Lower lobe of right lung (tissue), 2 donors: ENCODE data around the gene ZBED2. TPM values are rescaled to one million over a fixed set of nuclear protein-coding genes. Genes with fewer than 3 reads are reported as not detected.
"Not testable (repeated sequence)": the region's sequence is repeated elsewhere in the genome, so short reads cannot be mapped to it uniquely, and the experiment has no call there.

Experiments used
- ATAC-seq, 2 donors: fragments of 200-7000 bp; cut with Tn5 transposase; one replicate each; pipeline ENCODE4 v1.9.1; 2020 to 2022; ENCODE audit warnings: mild to moderate bottlenecking in 2 of 2, moderate library complexity in 2 of 2
- DNase-seq: peaks from one replicate; pipeline ENCODE4 v3.0.0-alpha.2; 2020
- H3K27ac ChIP-seq: fragments of 200-600 bp; one replicate; pipeline ENCODE4 v1.8.0; 2022
- H3K27me3 ChIP-seq: fragments of 200-600 bp; one replicate; pipeline ENCODE4 v1.8.0; 2022; ENCODE audit warnings: low read depth
- H3K36me3 ChIP-seq: fragments of 200-600 bp; one replicate; pipeline ENCODE4 v1.8.0; 2022; ENCODE audit warnings: mild to moderate bottlenecking
- H3K4me1 ChIP-seq: fragments of 200-600 bp; one replicate; pipeline ENCODE4 v1.8.0; 2022
- H3K4me3 ChIP-seq: fragments of 200-600 bp; one replicate; pipeline ENCODE4 v1.8.0; 2022; ENCODE audit warnings: mild to moderate bottlenecking
- H3K9me3 ChIP-seq: fragments of 200-600 bp; one replicate; pipeline ENCODE4 v1.8.0; 2022
- intact Hi-C: fragments of 100-400 bp; cut with DNase I; formaldehyde crosslinking; loops from one replicate; pipeline ENCODE4 v1.11.0; 2022
- long read RNA-seq: library from polyadenylated mRNA; unstranded; transcript quantifications from one replicate; pipeline ENCODE4 v2.0.0, GENCODE V29; 2021
- total RNA-seq: library from RNA; stranded (reverse); fragmentation: NEBNext Ultra II Directional; extraction: Animal tissue kit (Norgen Biotek cat#: 25700); gene quantifications from one replicate; pipeline ENCODE4 v1.2.1, GENCODE V29; 2021
- TF ChIP-seq, protein P1 (sequence below): fragments of 200-600 bp; IDR thresholded peaks from one replicate; pipeline ENCODE4 v1.8.0; 2022; ENCODE audit warnings: antibody characterized with exemption, mild to moderate bottlenecking
- donor health status: DM: no; HTN: yes; CAD: no; lungs with severe emphysema.

ZBED2 gene, protein sequence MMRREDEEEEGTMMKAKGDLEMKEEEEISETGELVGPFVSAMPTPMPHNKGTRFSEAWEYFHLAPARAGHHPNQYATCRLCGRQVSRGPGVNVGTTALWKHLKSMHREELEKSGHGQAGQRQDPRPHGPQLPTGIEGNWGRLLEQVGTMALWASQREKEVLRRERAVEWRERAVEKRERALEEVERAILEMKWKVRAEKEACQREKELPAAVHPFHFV
- total RNA-seq: 8.2 TPM
- long read RNA-seq, transcript ZBED2-201 (2 exons, 2,311 nt): major isoform, 9 of 9 reads
- long read RNA-seq, partial matches to known transcripts: 0 of 9 reads
- long read RNA-seq, other reads (novel, unspliced or antisense): 0 of 9 reads

DNA sequence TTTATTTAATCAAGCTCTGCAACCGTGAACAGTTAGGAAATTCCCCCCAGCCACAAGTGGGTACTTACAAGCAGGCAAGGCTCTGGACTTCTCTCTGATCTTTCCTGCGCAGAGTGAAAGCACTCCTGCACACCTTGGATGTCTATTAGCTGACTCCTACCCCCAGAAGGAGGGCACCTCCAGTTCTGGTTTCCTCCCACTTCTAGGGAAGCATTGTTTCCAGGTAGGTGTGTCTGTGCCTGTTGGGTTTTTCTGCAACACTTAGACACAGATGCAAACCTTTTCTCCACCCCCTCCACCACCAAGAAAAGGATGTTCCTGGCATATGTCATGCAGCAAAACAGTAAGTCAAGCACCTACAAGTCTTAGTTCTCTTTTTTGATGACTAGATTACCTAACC lies at the start of gene ZBED2:
ZBED2 (minus strand) TSS at position 115 of the 400 bp plus-strand sequence. CDS start 1,145 bp downstream, outside the sequence.
- Histone ChIP-seq H3K9me3 (no peaks in the 10 kb centered on the region), H3K27ac (no peak within 1 kb of the TSS), H3K27me3 (no peaks in the 10 kb centered on the region), H3K4me1 (no peaks in the 10 kb centered on the region), H3K36me3 (no peaks in the 10 kb centered on the region), H3K4me3 (peak within 1 kb of the TSS; percentile 7)
- peak; percentile 93 to 95 for ATAC-seq
- TF ChIP-seq, protein P1, sequence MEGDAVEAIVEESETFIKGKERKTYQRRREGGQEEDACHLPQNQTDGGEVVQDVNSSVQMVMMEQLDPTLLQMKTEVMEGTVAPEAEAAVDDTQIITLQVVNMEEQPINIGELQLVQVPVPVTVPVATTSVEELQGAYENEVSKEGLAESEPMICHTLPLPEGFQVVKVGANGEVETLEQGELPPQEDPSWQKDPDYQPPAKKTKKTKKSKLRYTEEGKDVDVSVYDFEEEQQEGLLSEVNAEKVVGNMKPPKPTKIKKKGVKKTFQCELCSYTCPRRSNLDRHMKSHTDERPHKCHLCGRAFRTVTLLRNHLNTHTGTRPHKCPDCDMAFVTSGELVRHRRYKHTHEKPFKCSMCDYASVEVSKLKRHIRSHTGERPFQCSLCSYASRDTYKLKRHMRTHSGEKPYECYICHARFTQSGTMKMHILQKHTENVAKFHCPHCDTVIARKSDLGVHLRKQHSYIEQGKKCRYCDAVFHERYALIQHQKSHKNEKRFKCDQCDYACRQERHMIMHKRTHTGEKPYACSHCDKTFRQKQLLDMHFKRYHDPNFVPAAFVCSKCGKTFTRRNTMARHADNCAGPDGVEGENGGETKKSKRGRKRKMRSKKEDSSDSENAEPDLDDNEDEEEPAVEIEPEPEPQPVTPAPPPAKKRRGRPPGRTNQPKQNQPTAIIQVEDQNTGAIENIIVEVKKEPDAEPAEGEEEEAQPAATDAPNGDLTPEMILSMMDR: no peak
- intact Hi-C loops: no loop called here
- no peak for DNase-seq

DNA sequence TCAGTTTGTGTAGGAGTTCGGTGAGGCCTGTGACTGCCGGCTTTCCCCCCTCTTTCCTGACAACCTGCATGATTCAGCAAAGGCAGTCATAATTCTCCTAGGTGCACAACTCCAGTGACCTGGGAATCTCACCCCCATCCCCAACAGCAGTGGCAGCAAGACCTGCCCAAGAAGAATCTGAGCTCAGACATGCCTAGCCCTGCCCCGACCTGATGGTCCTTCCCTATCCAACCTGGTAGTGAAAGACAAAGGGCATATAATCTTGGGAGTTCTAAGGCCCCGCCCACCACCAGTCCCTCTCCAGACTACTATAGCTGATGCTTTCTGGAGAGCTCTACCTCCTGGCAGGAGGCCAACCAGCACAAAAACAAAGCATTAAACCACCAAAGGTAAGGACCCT lies 44.2 kb upstream of the ZBED2 start:
- H3K36me3 ChIP-seq: no peaks in the 10 kb centered on the region
- peaks cover 5% of the 10 kb centered on the region for H3K9me3 ChIP-seq
- no peak overlapping the region for H3K27ac ChIP-seq
- ATAC-seq (no peak), DNase-seq (no peak)
- no peaks in the 10 kb centered on the region for H3K27me3 ChIP-seq
- H3K4me1 ChIP-seq: no peaks in the 10 kb centered on the region
- H3K4me3 ChIP-seq: no peak overlapping the region
- TF ChIP-seq, protein P1: no peak
- intact Hi-C loops: no loop called here

DNA sequence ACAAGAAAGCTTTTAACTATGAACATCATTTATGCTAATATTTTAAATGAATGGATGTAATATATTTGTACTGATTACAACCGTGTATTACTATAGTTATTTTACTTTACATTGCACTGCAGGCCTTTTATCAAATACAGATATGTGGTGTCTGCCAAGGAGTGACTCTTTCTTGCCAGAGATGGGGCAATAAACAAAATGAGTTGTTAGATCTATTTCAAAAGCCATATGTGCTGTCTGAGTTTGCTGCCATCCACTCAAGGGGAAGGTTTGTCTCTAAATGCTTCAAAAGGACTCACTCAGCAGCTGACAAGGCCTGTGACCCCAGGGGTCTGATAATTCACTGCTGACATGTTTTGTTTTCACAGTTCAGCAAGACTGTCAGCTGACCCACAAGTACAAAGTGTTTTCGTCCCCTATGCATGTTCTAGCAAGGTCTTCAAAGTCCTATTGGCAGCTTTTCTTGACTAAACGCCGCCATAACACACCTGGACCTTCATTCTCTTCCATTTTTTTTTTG lies 41.3 kb upstream of the ZBED2 start:
- TF ChIP-seq, protein P1: no peak
- DNase-seq: no peak
- intact Hi-C loops: no loop called here
- Histone ChIP-seq H3K27me3 (no peaks in the 10 kb centered on the region), H3K4me1 (no peaks in the 10 kb centered on the region), H3K36me3 (no peaks in the 10 kb centered on the region), H3K4me3 (no peak overlapping the region), H3K9me3 (no peaks in the 10 kb centered on the region), H3K27ac (no peak overlapping the region)
- no peak for ATAC-seq

DNA sequence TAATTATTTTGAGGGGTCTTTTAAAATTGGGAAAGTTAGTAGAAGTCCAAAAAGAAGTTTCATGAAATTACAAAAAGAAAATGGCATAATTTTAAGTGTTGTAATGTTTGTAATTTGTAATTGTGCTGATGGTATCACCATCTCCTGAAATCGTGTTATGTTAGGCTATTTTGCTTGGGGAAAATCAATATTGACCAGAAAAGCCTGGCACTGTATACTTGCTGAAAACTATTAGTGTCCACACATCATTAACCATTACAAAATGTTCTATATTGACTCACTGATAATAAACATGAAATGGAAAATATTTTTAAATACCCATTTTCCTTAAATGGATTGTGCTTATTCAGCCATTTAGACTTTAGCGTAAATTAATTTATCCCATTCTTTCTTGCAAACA lies 40.3 kb upstream of the ZBED2 start:
- intact Hi-C loops: no loop called here
- DNase-seq (no peak), ATAC-seq (no peak)
- TF ChIP-seq, protein P1: no peak
- Histone ChIP-seq H3K27me3 (no peaks in the 10 kb centered on the region), H3K9me3 (no peaks in the 10 kb centered on the region), H3K4me1 (no peaks in the 10 kb centered on the region), H3K4me3 (no peak overlapping the region), H3K27ac (no peak overlapping the region), H3K36me3 (no peaks in the 10 kb centered on the region)

DNA sequence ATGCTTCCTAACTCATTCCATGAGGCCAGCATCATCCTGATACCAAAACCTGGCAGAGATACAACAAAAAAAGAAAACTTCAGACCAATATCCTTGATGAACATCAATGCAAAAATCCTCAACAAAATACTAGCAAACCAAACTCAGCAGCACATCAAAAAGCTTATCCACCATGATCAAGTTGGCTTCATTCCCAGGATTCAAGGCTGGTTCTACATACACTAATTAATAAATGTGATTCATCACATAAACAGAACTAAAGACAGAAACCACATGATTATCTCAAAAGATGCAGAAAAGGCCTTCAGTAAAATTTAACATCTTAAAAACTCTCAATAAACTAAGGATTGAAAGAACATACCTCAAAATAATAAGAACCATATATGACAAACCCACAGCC lies 35.5 kb upstream of the ZBED2 start:
- H3K27ac ChIP-seq, ATAC-seq, H3K36me3 ChIP-seq, H3K4me3 ChIP-seq, intact Hi-C loops, H3K27me3 ChIP-seq, DNase-seq, H3K4me1 ChIP-seq: not testable (repeated sequence)
- peaks cover 11% of the 10 kb centered on the region for H3K9me3 ChIP-seq

DNA sequence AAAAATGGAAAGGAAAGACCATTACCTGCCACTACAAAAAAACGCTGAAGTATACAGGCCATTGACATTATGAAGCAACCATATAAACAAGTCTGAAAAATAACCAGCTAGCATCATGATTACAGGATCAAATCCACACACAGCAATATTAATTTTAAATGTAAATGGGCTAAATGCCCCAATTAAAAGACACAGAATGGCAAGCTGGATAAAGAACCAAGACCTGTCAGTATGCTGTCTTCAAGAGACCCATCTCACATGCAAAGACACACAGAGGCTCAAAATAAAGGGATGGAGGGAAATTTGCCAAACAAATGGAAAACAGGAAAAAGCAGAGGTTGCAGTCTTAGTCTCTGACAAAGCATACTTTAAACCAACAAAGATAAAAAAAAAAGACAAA lies 33.9 kb upstream of the ZBED2 start:
- H3K9me3 ChIP-seq: peaks cover 11% of the 10 kb centered on the region
- DNase-seq, H3K27ac ChIP-seq, intact Hi-C loops, H3K4me3 ChIP-seq, H3K36me3 ChIP-seq, H3K27me3 ChIP-seq, ATAC-seq, H3K4me1 ChIP-seq: not testable (repeated sequence)
